NT2/D1 (cell line): ENCODE results near the gene NCAN.

ENCODE experiments used
- YY1 ChIP-seq: IDR thresholded peaks from 2 replicates; pipeline ENCODE4 v1.6.1; 2011; ENCODE audit not compliant: insufficient read length, insufficient read depth
- ZNF274 ChIP-seq: IDR thresholded peaks from 2 replicates; pipeline ENCODE4 v1.6.1; 2011; ENCODE audit warnings: mild to moderate bottlenecking, low read depth, low read length

DNA sequence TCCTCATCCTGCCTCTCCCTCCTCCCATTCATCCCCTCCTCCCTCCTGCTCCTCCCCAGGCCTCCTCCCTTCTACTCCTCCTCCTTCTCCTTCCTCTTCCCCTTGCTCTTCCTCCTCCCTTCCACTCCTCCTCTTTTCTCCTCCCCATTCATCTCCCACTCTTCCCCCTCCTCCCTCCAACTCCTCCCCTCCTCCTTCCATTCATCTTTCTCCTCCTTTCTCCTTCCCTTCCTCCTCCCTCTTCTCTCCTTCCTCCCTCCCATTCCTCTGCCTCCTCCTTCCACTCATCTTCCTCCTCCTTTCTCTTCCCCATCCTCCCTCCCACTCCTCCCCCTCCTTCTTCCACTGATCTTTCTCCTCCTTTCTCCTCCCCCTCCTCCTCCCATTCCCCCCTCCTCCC is 27.9 kb downstream of the NCAN start:
- TF ChIP-seq ZNF274 (no peak), YY1 (no peak)
